Nephron (organoid): ENCODE measurements around the gene COL16A1.

ENCODE experiments used
- H3K27ac Mint-ChIP-seq, 3 experiments: 2 replicates each; pipeline ENCODE4 v1.8.0; 2020; ENCODE audit warnings: mixed read lengths in 3 of 3, mild to moderate bottlenecking in 2 of 3, moderate library complexity in 1 of 3
- H3K27me3 Mint-ChIP-seq: 2 replicates; pipeline ENCODE4 v1.8.0; 2021; ENCODE audit warnings: low read depth, mild to moderate bottlenecking, moderate library complexity, mixed read lengths
- H3K36me3 Mint-ChIP-seq: 2 replicates; pipeline ENCODE4 v1.8.0; 2020; ENCODE audit warnings: low read depth, mixed read lengths
- H3K4me1 Mint-ChIP-seq: 2 replicates; pipeline ENCODE4 v1.8.0; 2020; ENCODE audit warnings: mixed read lengths
- H3K4me3 Mint-ChIP-seq, 3 experiments: 2 replicates each; pipeline ENCODE4 v1.8.0; 2020; ENCODE audit warnings: mild to moderate bottlenecking in 3 of 3, mixed read lengths in 3 of 3, moderate library complexity in 2 of 3
- H3K9me3 Mint-ChIP-seq: 2 replicates; pipeline ENCODE4 v1.8.0; 2020; ENCODE audit warnings: mixed read lengths
- CTCF ChIP-seq, 3 experiments: fragments of 200-600 bp; sonication (generic); IDR thresholded peaks; one replicate each; pipeline ENCODE4 v1.5.0; 2021; ENCODE audit warnings: antibody characterized with exemption in 3 of 3; ENCODE audit not compliant: unreplicated experiment in 3 of 3

COL16A1 gene

GRCh38 chr1:31628931-31629556, 74.8 kb downstream of the COL16A1 start:
- Mint-ChIP-seq H3K36me3 (peaks cover 24% of the 10 kb centered on the region), H3K27me3 (peaks cover 4% of the 10 kb centered on the region), H3K4me3 (no peak overlapping the region), H3K9me3 (no peaks in the 10 kb centered on the region), H3K4me1 (peaks cover 23% of the 10 kb centered on the region), H3K27ac (no peak overlapping the region)
- TF ChIP-seq CTCF (IDR thresholded peaks at IDR 0.05; ENCODE audit: unreplicated experiment in 3 of 3): no peak

GRCh38 chr1:31627930-31628559, 75.8 kb downstream of the COL16A1 start:
- peaks cover 4% of the 10 kb centered on the region for H3K27me3 Mint-ChIP-seq
- no peaks in the 10 kb centered on the region for H3K9me3 Mint-ChIP-seq
- peak overlapping the region in 2 of 3 experiments; percentile 40 to 68 for H3K27ac Mint-ChIP-seq
- TF ChIP-seq CTCF (IDR thresholded peaks at IDR 0.05; ENCODE audit: unreplicated experiment in 3 of 3): no peak
- H3K4me3 Mint-ChIP-seq: no peak overlapping the region
- H3K36me3 Mint-ChIP-seq: peaks cover 24% of the 10 kb centered on the region
- H3K4me1 Mint-ChIP-seq: peaks cover 23% of the 10 kb centered on the region

- H3K9me3 Mint-ChIP-seq: no peaks in the 10 kb centered on the region
- H3K4me3 Mint-ChIP-seq: no peak overlapping the region
- TF ChIP-seq CTCF (IDR thresholded peaks at IDR 0.05; ENCODE audit: unreplicated experiment in 3 of 3): no peak
- H3K36me3 Mint-ChIP-seq: peaks cover 24% of the 10 kb centered on the region
- H3K4me1 Mint-ChIP-seq: peaks cover 23% of the 10 kb centered on the region
- H3K27ac Mint-ChIP-seq: peak overlapping the region in 2 of 3 experiments; percentile 31 to 68
- H3K27me3 Mint-ChIP-seq: peaks cover 4% of the 10 kb centered on the region
Measured at GRCh38 chr1:31627301-31627929, 76.4 kb downstream of the COL16A1 start.

- no peak for TF ChIP-seq CTCF (IDR thresholded peaks at IDR 0.05; ENCODE audit: unreplicated experiment in 3 of 3)
- H3K9me3 Mint-ChIP-seq: no peaks in the 10 kb centered on the region
Measured at GRCh38 chr1:31626223-31627207, 77.3 kb downstream of the COL16A1 start.

GRCh38 chr1:31625561-31626222, 78.1 kb downstream of the COL16A1 start:
- no peaks in the 10 kb centered on the region for H3K9me3 Mint-ChIP-seq
- H3K4me3 Mint-ChIP-seq: no peak overlapping the region
- peaks cover 23% of the 10 kb centered on the region for H3K4me1 Mint-ChIP-seq
- H3K27me3 Mint-ChIP-seq: peaks cover 4% of the 10 kb centered on the region
- peak overlapping the region in 1 of 3 experiments; percentile 41 for H3K27ac Mint-ChIP-seq
- H3K36me3 Mint-ChIP-seq: peaks cover 17% of the 10 kb centered on the region
- no peak for TF ChIP-seq CTCF (IDR thresholded peaks at IDR 0.05; ENCODE audit: unreplicated experiment in 3 of 3)

More at GRCh38 chr1:31626223-31627207, 77.3 kb downstream of the COL16A1 start:
- Mint-ChIP-seq H3K27me3 (peaks cover 4% of the 10 kb centered on the region), H3K4me3 (no peak overlapping the region), H3K4me1 (peaks cover 23% of the 10 kb centered on the region), H3K27ac (peak overlapping the region in 2 of 3 experiments; percentile 31 to 54), H3K36me3 (peaks cover 23% of the 10 kb centered on the region)
